T-helper 17 cell (primary cell): ENCODE data around the gene PCGF3. TPM values are rescaled to one million over a fixed set of nuclear protein-coding genes. Genes with fewer than 3 reads are reported as not detected.

ENCODE experiments used
- ATAC-seq: fragments of 150-1000 bp; cut with Tn5 transposase; 2 replicates; pipeline ENCODE4 v1.10.0; 2021; ENCODE audit warnings: mild to moderate bottlenecking, moderate library complexity
- DNase-seq, 3 donors: peaks; one replicate each; pipeline versions ENCODE4 v3.0.0 to v3.0.0-alpha.2; 2020 to 2021
- H3K9me3 ChIP-seq: one replicate; pipeline ENCODE4 v1.7.0; 2013; ENCODE audit warnings: low read length, mild to moderate bottlenecking; ENCODE audit not compliant: control insufficient read depth, poor library complexity, severe bottlenecking
- H3K27ac Mint-ChIP-seq: one replicate; pipeline ENCODE4 v1.8.0; 2022; ENCODE audit warnings: mild to moderate bottlenecking, moderate library complexity, mixed read lengths
- H3K27me3 Mint-ChIP-seq: one replicate; pipeline ENCODE4 v1.8.0; 2022; ENCODE audit warnings: mixed read lengths
- H3K36me3 Mint-ChIP-seq: one replicate; pipeline ENCODE4 v1.8.0; 2022; ENCODE audit warnings: low read depth, mixed read lengths
- H3K4me1 Mint-ChIP-seq: one replicate; pipeline ENCODE4 v1.8.0; 2022; ENCODE audit warnings: mild to moderate bottlenecking, mixed read lengths
- H3K4me3 Mint-ChIP-seq: one replicate; pipeline ENCODE4 v1.8.0; 2022; ENCODE audit warnings: mild to moderate bottlenecking, moderate library complexity, mixed read lengths
- total RNA-seq, 4 donors: library from RNA in 2 of 4; stranded (reverse) in 2 of 4; gene quantifications; one replicate each; pipeline ENCODE4 v1.2.3 and lab custom pipeline; 2022 to 2026

PCGF3 gene
- total RNA-seq (10 to 100 TPM; 31.3 to 38.0 TPM), total RNA-seq (lab: John Stamatoyannopoulos, UW) (40.3 to 79.5 reads per million in 2 donors)

- no peaks in the 10 kb centered on the region for H3K27me3 Mint-ChIP-seq
- H3K9me3 ChIP-seq: no peaks in the 10 kb centered on the region
- no peaks in the 10 kb centered on the region for H3K36me3 Mint-ChIP-seq
- peaks cover 22% of the 10 kb centered on the region for H3K4me1 Mint-ChIP-seq
- DNase-seq (peak; percentile 94 to 97 (median 96)), ATAC-seq (peak; percentile 97)
- H3K27ac Mint-ChIP-seq: peak within 1 kb of the TSS; percentile 41
- peak within 1 kb of the TSS; percentile 90 for H3K4me3 Mint-ChIP-seq
These were observed at the start of gene PCGF3 for GRCh38 chr4:705278-706082. PCGF3 (plus strand) TSS chr4:705832; CDS start chr4:733681, 27,849 bp downstream.

GRCh38 chr4:656436-657337 lies 48.9 kb upstream of the PCGF3 start:
- Mint-ChIP-seq H3K27ac (no peak overlapping the region), H3K4me3 (peak overlapping the region; percentile 19), H3K36me3 (peaks cover 3% of the 10 kb centered on the region), H3K4me1 (no peaks in the 10 kb centered on the region), H3K27me3 (no peaks in the 10 kb centered on the region)
- ATAC-seq (no peak), DNase-seq (no peak)
- no peaks in the 10 kb centered on the region for H3K9me3 ChIP-seq

GRCh38 chr4:657338-657833 lies 48.2 kb upstream of the PCGF3 start:
- no peaks in the 10 kb centered on the region for H3K9me3 ChIP-seq
- DNase-seq (no peak), ATAC-seq (no peak)
- Mint-ChIP-seq H3K27ac (no peak overlapping the region), H3K36me3 (peaks cover 3% of the 10 kb centered on the region), H3K27me3 (no peaks in the 10 kb centered on the region), H3K4me3 (no peak overlapping the region), H3K4me1 (no peaks in the 10 kb centered on the region)

GRCh38 chr4:657834-658667 lies 47.6 kb upstream of the PCGF3 start:
- H3K36me3 Mint-ChIP-seq: peaks cover 3% of the 10 kb centered on the region
- no peak for ATAC-seq
- H3K4me1 Mint-ChIP-seq: peaks cover under 1% of the 10 kb centered on the region
- no peaks in the 10 kb centered on the region for H3K27me3 Mint-ChIP-seq
- no peaks in the 10 kb centered on the region for H3K9me3 ChIP-seq
- H3K27ac Mint-ChIP-seq: no peak overlapping the region
- no peak for DNase-seq
- no peak overlapping the region for H3K4me3 Mint-ChIP-seq

- no peaks in the 10 kb centered on the region for H3K9me3 ChIP-seq
- H3K4me1 Mint-ChIP-seq: peaks cover 2% of the 10 kb centered on the region
- H3K27me3 Mint-ChIP-seq: no peaks in the 10 kb centered on the region
- H3K4me3 Mint-ChIP-seq: no peak overlapping the region
- no peak overlapping the region for H3K27ac Mint-ChIP-seq
- no peak for ATAC-seq
- no peak for DNase-seq
- peaks cover 3% of the 10 kb centered on the region for H3K36me3 Mint-ChIP-seq
These were observed 46.7 kb upstream of the PCGF3 start for GRCh38 chr4:658681-659667.

GRCh38 chr4:659851-660250 lies 45.8 kb upstream of the PCGF3 start:
- ATAC-seq (no peak), DNase-seq (no peak)
- Mint-ChIP-seq H3K4me1 (peaks cover 4% of the 10 kb centered on the region), H3K36me3 (peaks cover 3% of the 10 kb centered on the region), H3K27me3 (no peaks in the 10 kb centered on the region), H3K27ac (no peak overlapping the region), H3K4me3 (no peak overlapping the region)
- no peaks in the 10 kb centered on the region for H3K9me3 ChIP-seq

GRCh38 chr4:660401-660800 lies 45.2 kb upstream of the PCGF3 start:
- Mint-ChIP-seq H3K4me1 (peaks cover 5% of the 10 kb centered on the region), H3K27me3 (no peaks in the 10 kb centered on the region), H3K4me3 (no peak overlapping the region), H3K27ac (no peak overlapping the region), H3K36me3 (peaks cover 3% of the 10 kb centered on the region)
- H3K9me3 ChIP-seq: no peaks in the 10 kb centered on the region
- DNase-seq (no peak), ATAC-seq (no peak)

GRCh38 chr4:661231-661630 lies 44.4 kb upstream of the PCGF3 start:
- peaks cover 3% of the 10 kb centered on the region for H3K36me3 Mint-ChIP-seq
- no peaks in the 10 kb centered on the region for H3K9me3 ChIP-seq
- H3K27me3 Mint-ChIP-seq: no peaks in the 10 kb centered on the region
- DNase-seq (no peak), ATAC-seq (no peak)
- no peak overlapping the region for H3K4me3 Mint-ChIP-seq
- peak overlapping the region; percentile 89 for H3K27ac Mint-ChIP-seq
- peaks cover 7% of the 10 kb centered on the region for H3K4me1 Mint-ChIP-seq

GRCh38 chr4:661881-662761 lies 43.5 kb upstream of the PCGF3 start:
- no peak for ATAC-seq
- no peaks in the 10 kb centered on the region for H3K27me3 Mint-ChIP-seq
- peaks cover 7% of the 10 kb centered on the region for H3K4me1 Mint-ChIP-seq
- peaks cover 3% of the 10 kb centered on the region for H3K36me3 Mint-ChIP-seq
- no peaks in the 10 kb centered on the region for H3K9me3 ChIP-seq
- H3K27ac Mint-ChIP-seq: peak overlapping the region; percentile 89
- peak overlapping the region; percentile 89 for H3K4me3 Mint-ChIP-seq
- DNase-seq: no peak

- peak overlapping the region; percentile 89 for H3K27ac Mint-ChIP-seq
- peaks cover 7% of the 10 kb centered on the region for H3K4me1 Mint-ChIP-seq
- peaks cover 3% of the 10 kb centered on the region for H3K36me3 Mint-ChIP-seq
These were observed 42.6 kb upstream of the PCGF3 start for GRCh38 chr4:663046-663437.

More at GRCh38 chr4:663046-663437, 42.6 kb upstream of the PCGF3 start:
- Mint-ChIP-seq H3K4me3 (peak overlapping the region; percentile 89), H3K27me3 (no peaks in the 10 kb centered on the region)
- no peaks in the 10 kb centered on the region for H3K9me3 ChIP-seq
- DNase-seq (no peak), ATAC-seq (no peak)
